NCI-H345 (cell line): ENCODE data around the gene TOP2B.
A peak's percentile ranks its signal among the peaks of the same experiment; 100 is the strongest.

Source experiments
- DNase-seq: peaks from one replicate; lab custom pipeline; 2025; lab: John Stamatoyannopoulos, UW

TOP2B gene

GRCh38 chr3:25618028-25618427, 46.7 kb downstream of the TOP2B start:
- DNase-seq = no peak

GRCh38 chr3:25611193-25611592, 53.5 kb downstream of the TOP2B start:
- DNase-seq = no peak

GRCh38 chr3:25610779-25611178, 53.9 kb downstream of the TOP2B start:
- no peak for DNase-seq

GRCh38 chr3:25610167-25610566, 54.5 kb downstream of the TOP2B start:
- no peak for DNase-seq

GRCh38 chr3:25604107-25604805, 60.5 kb downstream of the TOP2B start:
- no peak for DNase-seq

GRCh38 chr3:25603703-25604102, 61.0 kb downstream of the TOP2B start:
- no peak for DNase-seq

- DNase-seq = no peak
These were observed 67.1 kb downstream of the TOP2B start for GRCh38 chr3:25597535-25598101.

- peak; percentile 4 for DNase-seq
These were observed 70.7 kb downstream of the TOP2B start for GRCh38 chr3:25594007-25594502.

- no peak for DNase-seq
These were observed 71.7 kb downstream of the TOP2B start for GRCh38 chr3:25593001-25593400.

- no peak for DNase-seq
These were observed 72.2 kb downstream of the TOP2B start for GRCh38 chr3:25592510-25592968.

- no peak for DNase-seq
These were observed 74.9 kb downstream of the TOP2B start for GRCh38 chr3:25589783-25590258.

- no peak for DNase-seq
These were observed 75.5 kb downstream of the TOP2B start for GRCh38 chr3:25589104-25589782.

- no peak for DNase-seq
These were observed 76.1 kb downstream of the TOP2B start for GRCh38 chr3:25588441-25589103.

GRCh38 chr3:25587975-25588374, 76.7 kb downstream of the TOP2B start:
- DNase-seq = no peak

- no peak for DNase-seq
These were observed 77.2 kb downstream of the TOP2B start for GRCh38 chr3:25587526-25587925.

GRCh38 chr3:25587094-25587493, 77.6 kb downstream of the TOP2B start:
- no peak for DNase-seq

- DNase-seq = no peak
These were observed 78.2 kb downstream of the TOP2B start for GRCh38 chr3:25586553-25586952.

- no peak for DNase-seq
These were observed 78.6 kb downstream of the TOP2B start for GRCh38 chr3:25586167-25586505.

GRCh38 chr3:25585361-25586166, 79.1 kb downstream of the TOP2B start:
- no peak for DNase-seq

- no peak for DNase-seq
These were observed 80.5 kb downstream of the TOP2B start for GRCh38 chr3:25584011-25584789.

- no peak for DNase-seq
These were observed 81.4 kb downstream of the TOP2B start for GRCh38 chr3:25583343-25583742.
